Heart left ventricle (tissue), 13 donors: ENCODE data around the gene SIGLEC1.

Source experiments
- CTCF ChIP-seq, 12 donors: fragments of 200-600 bp; sonication (generic) in 4 of 12; IDR thresholded peaks; one replicate each; pipeline versions ENCODE4 v1.5.0 to v1.8.0; 2018 to 2022; ENCODE audit warnings: antibody characterized with exemption in 12 of 12, mild to moderate bottlenecking in 5 of 12
- POLR2A ChIP-seq, 2 donors: fragments of 450-650 bp; IDR thresholded peaks; one replicate each; pipeline ENCODE4 v1.6.1; 2017; ENCODE audit warnings: antibody characterized with exemption in 2 of 2, mild to moderate bottlenecking in 2 of 2, moderate library complexity in 2 of 2
- donor health status: ischemic (EF 13 %, LVEDD 7.1; RV severe dilation, severe dysfunction).
- donor health status: DM: no; HTN: yes; CAD: no.
- donor health status: DM: no; HTN: no; CAD: no.
- donor health status: ischemic (EF 25% LVEDD 6.9; RV normal size, moderate dysfunction).
- donor health status: ischemic (EF 25% LVEDD 5.7; RV mildly dilated, moderate dysfunction).
- donor health status: ischemic (EF 35%, LVEDD 5.7; RV mildly dilated, moderate dysfunction).
- donor health status: nonischemic (EF 11% LVEDD 7.7; RV severe dilation, severe dysfunction).
- donor health status: DM: yes; HTN: yes; CAD: no.
- donor health status: PGD.
- donor health status: ischemic (EF 29% LVEDD 5.4; RV normal size, mild dysfunction).
- donor health status: nonischemic (EF 23%, LVEDD 6.1; RV moderate dilation, normal function).

GRCh38 chr20:3706774-3707507 is 5.5 kb downstream of the SIGLEC1 start:
- TF ChIP-seq POLR2A (IDR thresholded peaks at IDR 0.05): no peak
- no peak for TF ChIP-seq CTCF (IDR thresholded peaks at IDR 0.05)
